GM12878 (cell line): ENCODE data around the gene BRME1. TPM values are rescaled to one million over a fixed set of nuclear protein-coding genes. Genes with fewer than 3 reads are reported as not detected.

Source experiments
- BHLHE40 ChIP-seq, 2 experiments: fragments of 450-650 bp in 1 of 2; IDR thresholded peaks; 2 replicates each; pipeline ENCODE4 v1.6.1; 2011 to 2017; ENCODE audit warnings: low read depth in 2 of 2, borderline replicate concordance in 1 of 2, improper control_type of control experiment in 1 of 2, low read length in 1 of 2, mild to moderate bottlenecking in 1 of 2
- EP300 ChIP-seq, 2 experiments: fragments of 150-350 bp in 1 of 2; IDR thresholded peaks; 2 replicates each; pipeline ENCODE4 v1.6.1; 2011 to 2012; ENCODE audit warnings: low read depth in 2 of 2, low read length in 2 of 2, borderline replicate concordance in 1 of 2, improper control_type of control experiment in 1 of 2, inconsistent platforms in 1 of 2; ENCODE audit not compliant: control insufficient read depth in 1 of 2
- ESRRA ChIP-seq: IDR thresholded peaks from 2 replicates; pipeline ENCODE4 v1.6.1; 2012; ENCODE audit warnings: mild to moderate bottlenecking, low read length, improper control_type of control experiment
- HCFC1 ChIP-seq: fragments of 150-350 bp; IDR thresholded peaks from 2 replicates; pipeline ENCODE4 v1.6.1; 2014; ENCODE audit warnings: low read length
- IKZF2 ChIP-seq, 2 experiments: fragments of 450-650 bp; IDR thresholded peaks; 2 replicates each; pipeline ENCODE4 v1.6.1; 2017; ENCODE audit warnings: mild to moderate bottlenecking in 2 of 2, moderate library complexity in 2 of 2
- KLF5 ChIP-seq: fragments of 450-650 bp; IDR thresholded peaks from 2 replicates; pipeline ENCODE4 v1.6.1; 2014; ENCODE audit warnings: mild to moderate bottlenecking; ENCODE audit not compliant: partially characterized antibody
- NR2F1 ChIP-seq: fragments of 450-650 bp; conservative IDR thresholded peaks from 2 replicates; pipeline ENCODE4 v1.6.1; 2017; ENCODE audit warnings: mild to moderate bottlenecking
- RELA ChIP-seq: fragments of 450-650 bp; IDR thresholded peaks from 2 replicates; pipeline ENCODE4 v1.8.0; 2014; ENCODE audit warnings: borderline replicate concordance; ENCODE audit not compliant: partially characterized antibody
- RFX5 ChIP-seq: IDR thresholded peaks from 2 replicates; pipeline ENCODE4 v1.6.1; 2011; ENCODE audit warnings: low read depth, low read length, improper control_type of control experiment
- SMAD5 ChIP-seq: IDR thresholded peaks from 2 replicates; pipeline ENCODE4 v1.6.1; 2016; ENCODE audit warnings: antibody characterized with exemption, low read depth
- SUZ12 ChIP-seq: fragments of 200-600 bp; sonication (generic); IDR thresholded peaks from one replicate; pipeline ENCODE4 v1.6.1; 2018; ENCODE audit warnings: antibody characterized with exemption, mild to moderate bottlenecking; ENCODE audit not compliant: unreplicated experiment
- TAF1 ChIP-seq: IDR thresholded peaks from 2 replicates; pipeline ENCODE4 v1.6.1; 2011; ENCODE audit warnings: mild to moderate bottlenecking, low read depth, low read length, borderline replicate concordance
- TARDBP ChIP-seq: IDR thresholded peaks from 2 replicates; pipeline ENCODE4 v1.6.1; 2016; ENCODE audit warnings: borderline replicate concordance
- ZBED1 ChIP-seq: IDR thresholded peaks from 2 replicates; pipeline ENCODE4 v1.6.1; 2016; ENCODE audit warnings: borderline replicate concordance
- ZNF217 ChIP-seq: fragments of 450-650 bp; IDR thresholded peaks from 2 replicates; pipeline ENCODE4 v1.6.1; 2017; ENCODE audit warnings: antibody characterized with exemption, mild to moderate bottlenecking
- polyA plus RNA-seq, 11 experiments: library from polyadenylated mRNA; depleted of rRNA in 4 of 11; unstranded in 6 of 11; stranded (reverse) in 5 of 11; fragments of >200 nt; fragmentation: Nextera tagmentation in 4 of 11; fragmentation: Illumina TruSeq in 1 of 11; extraction: Ambion mirVana in 4 of 11; extraction: Trizol in 1 of 11; gene quantifications; 1 replicate in 1 of 11; 2 replicates in 10 of 11; pipeline versions ENCODE4 v1.2.1 to v1.2.3, GENCODE V29; 2011 to 2016; ENCODE audit warnings: inconsistent platforms in 2 of 11, missing spikeins in 2 of 11, low read depth in 1 of 11
- total RNA-seq, 4 experiments: library from RNA; depleted of rRNA in 3 of 4; stranded (reverse); fragments of >200 nt in 3 of 4; fragmentation: Illumina TruSeq in 1 of 4; extraction: Trizol in 1 of 4; gene quantifications; 2 replicates each; pipeline versions ENCODE4 v1.2.1 to v1.2.3, GENCODE V29; 2013 to 2021
- TF ChIP-seq, protein P1 (sequence below): fragments of 450-650 bp; formaldehyde crosslinking; IDR thresholded peaks from 2 replicates; pipeline ENCODE4 v1.4.0; 2020; ENCODE audit warnings: mild to moderate bottlenecking, moderate library complexity
- TF ChIP-seq, protein P2 (sequence below): IDR thresholded peaks from 2 replicates; pipeline ENCODE4 v1.6.1; 2012; ENCODE audit warnings: low read depth, low read length, improper control_type of control experiment
- TF ChIP-seq, protein P3 (sequence below): fragments of 450-650 bp; IDR thresholded peaks from 2 replicates; pipeline ENCODE4 v1.6.1; 2017; ENCODE audit warnings: antibody characterized with exemption, mild to moderate bottlenecking, moderate library complexity
- TF ChIP-seq, protein P4 (sequence below): fragments of 450-650 bp; IDR thresholded peaks from 2 replicates; pipeline ENCODE4 v1.6.1; 2016; ENCODE audit warnings: mild to moderate bottlenecking

The BRME1 gene
- total and polyA plus RNA-seq, 10 of the 15 experiments (the other 5 are each of a cell fraction or from before 2014, with no cell fraction given) = 0.07 to 2.2 (median 1.1) TPM; not detected in 1

DNA sequence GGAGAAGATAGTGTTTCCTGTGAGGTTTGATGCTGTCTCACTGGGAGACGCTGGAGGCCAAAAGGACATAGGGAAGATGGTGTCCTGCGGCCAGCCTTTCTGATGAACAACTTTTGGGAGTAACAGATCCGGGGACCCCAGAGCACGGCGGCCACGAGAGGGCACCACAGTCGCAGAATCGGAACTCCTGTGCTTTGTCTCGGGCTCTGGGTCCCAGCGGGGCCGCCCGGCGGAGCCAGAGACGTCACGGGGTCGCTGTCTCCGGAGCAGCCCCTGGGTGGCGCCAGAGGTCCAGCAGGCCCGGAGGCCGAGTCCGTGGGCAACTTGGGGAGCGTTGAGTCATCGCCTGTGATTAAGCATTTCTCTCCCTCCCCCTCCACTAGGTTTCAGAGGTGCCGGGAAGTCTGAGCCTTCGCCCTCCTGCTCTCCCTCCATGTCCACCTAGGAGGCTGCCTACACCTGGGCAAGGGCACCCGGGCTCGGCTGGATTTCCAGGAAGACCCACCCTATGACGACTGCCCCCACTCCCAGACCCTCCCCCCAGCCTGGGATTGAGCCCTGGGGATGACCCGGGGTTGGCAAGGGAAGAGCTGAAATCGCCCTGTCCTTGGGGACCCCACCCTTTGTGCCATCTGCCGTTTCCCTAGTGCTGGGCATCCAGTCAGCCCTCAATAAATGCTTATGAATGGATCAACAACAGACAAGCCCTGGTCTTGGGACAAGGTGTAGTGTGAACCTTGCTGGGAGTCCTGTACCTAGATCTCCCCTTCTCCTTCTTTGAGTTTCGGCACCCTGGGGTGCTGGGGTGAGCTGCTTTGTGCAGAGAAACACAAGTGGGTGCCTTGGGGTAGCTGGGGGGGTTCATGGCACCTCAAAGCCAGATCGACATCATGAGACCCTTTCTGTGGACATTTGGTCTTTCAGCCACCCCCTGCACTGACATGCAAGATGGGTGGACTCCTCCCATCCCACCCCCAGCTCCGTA, 25.6 kb downstream of the BRME1 start (continued):
- 0 out of 2 replicates have a peak, but pooled peaks have one; percentile 43 for TF ChIP-seq RFX5
- TF ChIP-seq TAF1 = 0 out of 2 replicates have a peak, but pooled peaks have one; percentile 40
- TF ChIP-seq EP300 (IDR thresholded peaks at IDR 0.05; ENCODE audit: borderline replicate concordance in 1 of 2, control insufficient read depth in 1 of 2, low read depth in 2 of 2, low read length in 2 of 2) = no peak
- TF ChIP-seq, protein P1, sequence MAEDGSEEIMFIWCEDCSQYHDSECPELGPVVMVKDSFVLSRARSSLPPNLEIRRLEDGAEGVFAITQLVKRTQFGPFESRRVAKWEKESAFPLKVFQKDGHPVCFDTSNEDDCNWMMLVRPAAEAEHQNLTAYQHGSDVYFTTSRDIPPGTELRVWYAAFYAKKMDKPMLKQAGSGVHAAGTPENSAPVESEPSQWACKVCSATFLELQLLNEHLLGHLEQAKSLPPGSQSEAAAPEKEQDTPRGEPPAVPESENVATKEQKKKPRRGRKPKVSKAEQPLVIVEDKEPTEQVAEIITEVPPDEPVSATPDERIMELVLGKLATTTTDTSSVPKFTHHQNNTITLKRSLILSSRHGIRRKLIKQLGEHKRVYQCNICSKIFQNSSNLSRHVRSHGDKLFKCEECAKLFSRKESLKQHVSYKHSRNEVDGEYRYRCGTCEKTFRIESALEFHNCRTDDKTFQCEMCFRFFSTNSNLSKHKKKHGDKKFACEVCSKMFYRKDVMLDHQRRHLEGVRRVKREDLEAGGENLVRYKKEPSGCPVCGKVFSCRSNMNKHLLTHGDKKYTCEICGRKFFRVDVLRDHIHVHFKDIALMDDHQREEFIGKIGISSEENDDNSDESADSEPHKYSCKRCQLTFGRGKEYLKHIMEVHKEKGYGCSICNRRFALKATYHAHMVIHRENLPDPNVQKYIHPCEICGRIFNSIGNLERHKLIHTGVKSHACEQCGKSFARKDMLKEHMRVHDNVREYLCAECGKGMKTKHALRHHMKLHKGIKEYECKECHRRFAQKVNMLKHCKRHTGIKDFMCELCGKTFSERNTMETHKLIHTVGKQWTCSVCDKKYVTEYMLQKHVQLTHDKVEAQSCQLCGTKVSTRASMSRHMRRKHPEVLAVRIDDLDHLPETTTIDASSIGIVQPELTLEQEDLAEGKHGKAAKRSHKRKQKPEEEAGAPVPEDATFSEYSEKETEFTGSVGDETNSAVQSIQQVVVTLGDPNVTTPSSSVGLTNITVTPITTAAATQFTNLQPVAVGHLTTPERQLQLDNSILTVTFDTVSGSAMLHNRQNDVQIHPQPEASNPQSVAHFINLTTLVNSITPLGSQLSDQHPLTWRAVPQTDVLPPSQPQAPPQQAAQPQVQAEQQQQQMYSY = no peak
- TF ChIP-seq, protein P2, sequence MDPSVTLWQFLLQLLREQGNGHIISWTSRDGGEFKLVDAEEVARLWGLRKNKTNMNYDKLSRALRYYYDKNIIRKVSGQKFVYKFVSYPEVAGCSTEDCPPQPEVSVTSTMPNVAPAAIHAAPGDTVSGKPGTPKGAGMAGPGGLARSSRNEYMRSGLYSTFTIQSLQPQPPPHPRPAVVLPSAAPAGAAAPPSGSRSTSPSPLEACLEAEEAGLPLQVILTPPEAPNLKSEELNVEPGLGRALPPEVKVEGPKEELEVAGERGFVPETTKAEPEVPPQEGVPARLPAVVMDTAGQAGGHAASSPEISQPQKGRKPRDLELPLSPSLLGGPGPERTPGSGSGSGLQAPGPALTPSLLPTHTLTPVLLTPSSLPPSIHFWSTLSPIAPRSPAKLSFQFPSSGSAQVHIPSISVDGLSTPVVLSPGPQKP = 0 out of 2 replicates have a peak, but pooled peaks have one; percentile 8
- peak; percentile 44; the same call in 1 of the 2 replicates for TF ChIP-seq TARDBP
- peak; percentile 40 to 58 for TF ChIP-seq IKZF2 (IDR thresholded peaks at IDR 0.05)
- TF ChIP-seq, protein P3, sequence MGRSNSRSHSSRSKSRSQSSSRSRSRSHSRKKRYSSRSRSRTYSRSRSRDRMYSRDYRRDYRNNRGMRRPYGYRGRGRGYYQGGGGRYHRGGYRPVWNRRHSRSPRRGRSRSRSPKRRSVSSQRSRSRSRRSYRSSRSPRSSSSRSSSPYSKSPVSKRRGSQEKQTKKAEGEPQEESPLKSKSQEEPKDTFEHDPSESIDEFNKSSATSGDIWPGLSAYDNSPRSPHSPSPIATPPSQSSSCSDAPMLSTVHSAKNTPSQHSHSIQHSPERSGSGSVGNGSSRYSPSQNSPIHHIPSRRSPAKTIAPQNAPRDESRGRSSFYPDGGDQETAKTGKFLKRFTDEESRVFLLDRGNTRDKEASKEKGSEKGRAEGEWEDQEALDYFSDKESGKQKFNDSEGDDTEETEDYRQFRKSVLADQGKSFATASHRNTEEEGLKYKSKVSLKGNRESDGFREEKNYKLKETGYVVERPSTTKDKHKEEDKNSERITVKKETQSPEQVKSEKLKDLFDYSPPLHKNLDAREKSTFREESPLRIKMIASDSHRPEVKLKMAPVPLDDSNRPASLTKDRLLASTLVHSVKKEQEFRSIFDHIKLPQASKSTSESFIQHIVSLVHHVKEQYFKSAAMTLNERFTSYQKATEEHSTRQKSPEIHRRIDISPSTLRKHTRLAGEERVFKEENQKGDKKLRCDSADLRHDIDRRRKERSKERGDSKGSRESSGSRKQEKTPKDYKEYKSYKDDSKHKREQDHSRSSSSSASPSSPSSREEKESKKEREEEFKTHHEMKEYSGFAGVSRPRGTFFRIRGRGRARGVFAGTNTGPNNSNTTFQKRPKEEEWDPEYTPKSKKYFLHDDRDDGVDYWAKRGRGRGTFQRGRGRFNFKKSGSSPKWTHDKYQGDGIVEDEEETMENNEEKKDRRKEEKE = no peak
- peak; percentile 78 for TF ChIP-seq RELA
- TF ChIP-seq, protein P4, sequence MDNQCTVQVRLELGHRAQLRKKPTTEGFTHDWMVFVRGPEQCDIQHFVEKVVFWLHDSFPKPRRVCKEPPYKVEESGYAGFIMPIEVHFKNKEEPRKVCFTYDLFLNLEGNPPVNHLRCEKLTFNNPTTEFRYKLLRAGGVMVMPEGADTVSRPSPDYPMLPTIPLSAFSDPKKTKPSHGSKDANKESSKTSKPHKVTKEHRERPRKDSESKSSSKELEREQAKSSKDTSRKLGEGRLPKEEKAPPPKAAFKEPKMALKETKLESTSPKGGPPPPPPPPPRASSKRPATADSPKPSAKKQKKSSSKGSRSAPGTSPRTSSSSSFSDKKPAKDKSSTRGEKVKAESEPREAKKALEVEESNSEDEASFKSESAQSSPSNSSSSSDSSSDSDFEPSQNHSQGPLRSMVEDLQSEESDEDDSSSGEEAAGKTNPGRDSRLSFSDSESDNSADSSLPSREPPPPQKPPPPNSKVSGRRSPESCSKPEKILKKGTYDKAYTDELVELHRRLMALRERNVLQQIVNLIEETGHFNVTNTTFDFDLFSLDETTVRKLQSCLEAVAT = 0 out of 2 replicates have a peak, but pooled peaks have one; percentile 58
- peak; percentile 85 for TF ChIP-seq KLF5
- peak; percentile 42 for TF ChIP-seq HCFC1
- TF ChIP-seq ZNF217 = no peak
- 0 out of 2 replicates have a peak, but pooled peaks have one; percentile 27 for TF ChIP-seq ESRRA
- 0 out of 2 replicates have a peak, but pooled peaks have one; percentile 43 for TF ChIP-seq NR2F1
- TF ChIP-seq ZBED1 = no peak
- TF ChIP-seq BHLHE40 (IDR thresholded peaks at IDR 0.05; ENCODE audit: borderline replicate concordance in 1 of 2, low read depth in 2 of 2, low read length in 1 of 2) = peak; percentile 75 to 78
- TF ChIP-seq SUZ12 = no peak
- 0 out of 2 replicates have a peak, but pooled peaks have one; percentile 40 for TF ChIP-seq SMAD5
